RWPE2 (cell line): ENCODE measurements around the gene CLEC1B.

Experiments
- ATAC-seq: fragments of 200-7000 bp; cut with Tn5 transposase; 3 replicates; pipeline ENCODE4 v1.9.1; 2021; ENCODE audit warnings: low read depth
- DNase-seq: peaks from one replicate; pipeline ENCODE4 v3.0.0-alpha.2; 2020; ENCODE audit warnings: low spot score
- H3K27ac ChIP-seq: fragments of 450-650 bp; 2 replicates; pipeline ENCODE4 v1.5.1; 2017; ENCODE audit warnings: mild to moderate bottlenecking; ENCODE audit not compliant: poor library complexity, severe bottlenecking
- H3K27me3 ChIP-seq: fragments of 250-450 bp; sonication (Bioruptor Pico); 2 replicates; pipeline ENCODE4 v1.5.1; 2021; ENCODE audit warnings: mild to moderate bottlenecking, moderate library complexity; ENCODE audit not compliant: insufficient read depth, poor library complexity, severe bottlenecking
- H3K36me3 ChIP-seq: fragments of 250-450 bp; sonication (Bioruptor Pico); 2 replicates; pipeline ENCODE4 v1.5.1; 2020; ENCODE audit warnings: low read depth, mild to moderate bottlenecking, moderate library complexity
- H3K4me1 ChIP-seq: fragments of 250-450 bp; sonication (Bioruptor Pico); 2 replicates; pipeline ENCODE4 v1.5.1; 2021; ENCODE audit warnings: mild to moderate bottlenecking, moderate library complexity; ENCODE audit not compliant: insufficient read depth, poor library complexity, severe bottlenecking
- H3K4me3 ChIP-seq: fragments of 250-450 bp; sonication (Bioruptor Pico); 2 replicates; pipeline ENCODE4 v1.5.1; 2021; ENCODE audit warnings: mild to moderate bottlenecking, moderate library complexity; ENCODE audit not compliant: severe bottlenecking
- H3K9me3 ChIP-seq: fragments of 250-450 bp; sonication (Bioruptor Pico); 2 replicates; pipeline ENCODE4 v1.5.1; 2021; ENCODE audit warnings: mild to moderate bottlenecking, moderate library complexity; ENCODE audit not compliant: severe bottlenecking
- TF ChIP-seq, protein P1 (sequence below): fragments of 450-650 bp; IDR thresholded peaks from one replicate; pipeline ENCODE4 v1.5.1; 2017; ENCODE audit warnings: mild to moderate bottlenecking, moderate library complexity; ENCODE audit not compliant: poor library complexity, severe bottlenecking

Gene CLEC1B

DNA sequence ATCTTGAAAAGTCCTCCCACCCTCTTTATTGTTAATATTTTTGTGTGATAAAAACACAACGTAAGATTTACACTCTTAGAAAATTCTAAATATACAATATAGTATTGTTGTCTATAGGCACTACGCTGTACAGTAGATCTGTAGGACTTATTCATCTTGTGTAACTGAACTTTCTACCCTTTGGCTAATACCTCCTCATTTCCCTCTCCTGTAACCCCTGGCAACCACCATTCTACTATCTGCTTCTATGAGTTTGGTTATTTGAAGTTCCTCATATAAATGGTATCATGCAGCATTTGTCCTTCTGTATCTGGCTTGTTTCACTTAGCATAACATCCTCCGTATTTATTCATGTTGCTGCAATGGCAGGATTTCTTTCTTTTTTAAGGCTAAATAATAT lies 26.3 kb upstream of the CLEC1B start:
- Histone ChIP-seq H3K27me3 (no peaks in the 10 kb centered on the region), H3K4me1 (no peaks in the 10 kb centered on the region), H3K9me3 (no peaks in the 10 kb centered on the region), H3K4me3 (no peak overlapping the region), H3K27ac (no peak overlapping the region), H3K36me3 (no peaks in the 10 kb centered on the region)
- TF ChIP-seq, protein P1, sequence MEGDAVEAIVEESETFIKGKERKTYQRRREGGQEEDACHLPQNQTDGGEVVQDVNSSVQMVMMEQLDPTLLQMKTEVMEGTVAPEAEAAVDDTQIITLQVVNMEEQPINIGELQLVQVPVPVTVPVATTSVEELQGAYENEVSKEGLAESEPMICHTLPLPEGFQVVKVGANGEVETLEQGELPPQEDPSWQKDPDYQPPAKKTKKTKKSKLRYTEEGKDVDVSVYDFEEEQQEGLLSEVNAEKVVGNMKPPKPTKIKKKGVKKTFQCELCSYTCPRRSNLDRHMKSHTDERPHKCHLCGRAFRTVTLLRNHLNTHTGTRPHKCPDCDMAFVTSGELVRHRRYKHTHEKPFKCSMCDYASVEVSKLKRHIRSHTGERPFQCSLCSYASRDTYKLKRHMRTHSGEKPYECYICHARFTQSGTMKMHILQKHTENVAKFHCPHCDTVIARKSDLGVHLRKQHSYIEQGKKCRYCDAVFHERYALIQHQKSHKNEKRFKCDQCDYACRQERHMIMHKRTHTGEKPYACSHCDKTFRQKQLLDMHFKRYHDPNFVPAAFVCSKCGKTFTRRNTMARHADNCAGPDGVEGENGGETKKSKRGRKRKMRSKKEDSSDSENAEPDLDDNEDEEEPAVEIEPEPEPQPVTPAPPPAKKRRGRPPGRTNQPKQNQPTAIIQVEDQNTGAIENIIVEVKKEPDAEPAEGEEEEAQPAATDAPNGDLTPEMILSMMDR: no peak
- no peak for DNase-seq
- ATAC-seq: no peak

DNA sequence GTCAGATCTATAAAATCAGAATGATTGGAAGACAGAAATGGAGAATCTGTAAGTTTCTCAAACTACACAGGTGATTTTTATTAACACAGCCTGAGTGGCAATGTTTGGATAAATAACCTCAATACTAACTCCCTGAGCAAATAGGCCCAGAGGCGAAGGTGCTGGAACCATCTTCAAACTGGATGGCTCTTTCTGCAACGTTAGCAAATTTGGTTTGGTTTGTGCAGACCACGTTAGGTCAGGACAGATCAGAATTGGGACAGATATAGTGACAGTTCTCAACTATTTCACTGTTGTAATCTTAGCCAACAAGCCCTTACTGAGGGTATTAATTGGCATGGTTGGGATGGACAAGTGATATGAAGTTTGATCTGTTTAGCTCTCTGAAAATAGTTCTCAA lies 22.4 kb upstream of the CLEC1B start:
- no peak overlapping the region for H3K4me3 ChIP-seq
- H3K27ac ChIP-seq: no peak overlapping the region
- ATAC-seq (no peak), DNase-seq (no peak)
- no peaks in the 10 kb centered on the region for H3K9me3 ChIP-seq
- H3K27me3 ChIP-seq: no peaks in the 10 kb centered on the region
- H3K4me1 ChIP-seq: no peaks in the 10 kb centered on the region
- TF ChIP-seq, protein P1: no peak
- H3K36me3 ChIP-seq: no peaks in the 10 kb centered on the region

DNA sequence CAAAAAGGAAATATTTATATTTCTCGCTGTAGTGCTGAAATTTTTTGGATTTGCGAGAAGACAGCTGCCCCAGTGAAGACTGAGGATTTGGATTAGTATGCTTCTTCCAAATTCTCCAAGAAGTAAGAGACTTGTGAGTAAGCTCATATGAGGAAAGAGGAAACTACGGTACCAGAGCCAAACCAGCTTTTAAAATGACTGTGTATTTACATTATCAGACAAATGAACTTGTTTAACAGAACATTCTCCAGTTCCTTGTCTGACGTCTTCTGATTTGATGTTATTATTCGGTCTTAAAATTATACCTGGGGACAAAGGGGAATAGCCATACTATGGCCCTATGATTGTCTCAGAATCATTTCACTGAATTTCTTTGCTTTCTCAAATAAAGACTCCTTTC lies 19.5 kb upstream of the CLEC1B start:
- ATAC-seq: no peak
- no peak overlapping the region for H3K27ac ChIP-seq
- H3K36me3 ChIP-seq: no peaks in the 10 kb centered on the region
- H3K27me3 ChIP-seq: no peaks in the 10 kb centered on the region
- no peak overlapping the region for H3K4me3 ChIP-seq
- TF ChIP-seq, protein P1: no peak
- no peaks in the 10 kb centered on the region for H3K9me3 ChIP-seq
- H3K4me1 ChIP-seq: no peaks in the 10 kb centered on the region
- DNase-seq: no peak

DNA sequence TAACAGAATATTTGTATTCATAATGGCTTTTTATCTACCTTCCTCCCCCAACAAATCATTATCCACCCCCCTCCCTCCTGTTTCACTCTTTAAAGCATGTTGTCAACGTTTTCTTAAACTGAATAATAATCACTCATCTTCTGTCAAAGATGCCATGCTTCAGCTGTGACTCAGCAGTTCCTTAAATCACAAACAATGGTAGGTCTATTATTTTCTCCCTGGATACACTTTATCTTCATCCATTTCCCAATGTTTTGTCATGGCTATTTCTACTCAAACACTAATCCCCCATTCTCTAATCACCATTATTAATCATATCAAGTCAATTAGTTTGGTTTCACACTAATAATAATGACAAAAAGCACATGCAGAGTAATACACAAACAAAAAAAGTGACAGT lies 18.0 kb upstream of the CLEC1B start:
- H3K27ac ChIP-seq: no peak overlapping the region
- H3K4me1 ChIP-seq: no peaks in the 10 kb centered on the region
- H3K27me3 ChIP-seq: no peaks in the 10 kb centered on the region
- TF ChIP-seq, protein P1: no peak
- ATAC-seq: no peak
- H3K36me3 ChIP-seq: no peaks in the 10 kb centered on the region
- no peak overlapping the region for H3K4me3 ChIP-seq
- H3K9me3 ChIP-seq: no peaks in the 10 kb centered on the region
- DNase-seq: no peak

DNA sequence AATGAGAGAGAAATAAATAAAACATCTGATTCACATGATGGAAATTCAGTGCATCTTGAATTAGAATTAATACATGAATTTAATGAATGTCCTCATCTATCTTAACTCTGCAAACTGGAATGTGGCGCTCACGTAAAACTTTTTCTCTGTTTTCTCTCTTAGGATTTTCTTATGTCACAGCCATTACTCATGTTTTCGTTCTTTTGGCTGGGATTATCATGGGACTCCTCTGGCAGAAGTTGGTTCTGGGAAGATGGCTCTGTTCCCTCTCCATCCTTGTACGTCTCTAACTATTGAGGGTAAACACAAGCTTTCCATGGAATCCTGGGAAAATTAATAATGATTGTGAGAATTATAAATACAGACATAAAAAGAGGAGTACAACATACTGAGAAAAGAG lies 16.5 kb upstream of the CLEC1B start:
- TF ChIP-seq, protein P1: no peak
- H3K27ac ChIP-seq: no peak overlapping the region
- ATAC-seq (no peak), DNase-seq (no peak)
- H3K9me3 ChIP-seq: no peaks in the 10 kb centered on the region
- no peaks in the 10 kb centered on the region for H3K27me3 ChIP-seq
- H3K36me3 ChIP-seq: no peaks in the 10 kb centered on the region
- no peak overlapping the region for H3K4me3 ChIP-seq
- H3K4me1 ChIP-seq: no peaks in the 10 kb centered on the region
